ENCODE results near the gene TEAD2. TPM values are rescaled to one million over a fixed set of nuclear protein-coding genes. Genes with fewer than 3 reads are reported as not detected.
"Not testable (repeated sequence)": the region's sequence is repeated elsewhere in the genome, so short reads cannot be mapped to it uniquely, and the experiment has no call there.

Gene TEAD2
- total RNA-seq, 2 donors from 2014 or later = 12.2 to 15.2 TPM

DNA sequence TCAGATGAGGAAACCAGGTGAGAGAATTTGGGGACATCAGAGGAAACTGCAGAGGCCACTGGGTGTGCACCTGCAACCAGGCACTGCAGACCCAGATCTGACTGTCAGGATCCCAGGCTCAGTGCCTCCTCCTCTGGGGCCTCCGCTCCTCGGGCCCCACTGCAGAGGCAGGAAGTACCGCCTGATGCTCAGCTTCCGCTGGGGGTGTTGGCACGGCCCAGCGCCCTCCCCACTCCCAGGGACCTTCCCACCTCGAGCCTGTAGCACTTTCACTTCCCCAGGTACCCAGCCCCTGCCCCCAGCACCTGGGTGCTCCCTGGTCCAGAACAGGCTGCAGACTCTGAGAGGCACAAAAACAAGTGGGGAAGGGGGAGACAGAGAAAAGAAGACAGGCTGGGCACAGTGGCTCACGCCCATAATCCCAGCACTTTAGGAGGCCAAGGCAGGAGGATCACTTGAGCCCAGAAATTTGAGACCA is 28.4 kb downstream of the TEAD2 start:
- peak overlapping the region in 1 of 4 donors; percentile 13 for H3K27ac ChIP-seq
- no peak overlapping the region for H3K4me3 ChIP-seq
- no peaks in the 10 kb centered on the region for H3K9me3 ChIP-seq
- H3K4me1 ChIP-seq = peaks cover 8% of the 10 kb centered on the region
- ATAC-seq (no peak), DNase-seq (peak in 1 of 4 donors; percentile 11)
- H3K36me3 ChIP-seq (replicated peaks in 1 of 2; ENCODE audit: insufficient read depth in 1 of 2, low read depth in 2 of 2) = no peaks in the 10 kb centered on the region
- intact Hi-C loops (cut with DNase I) = no loop called here
- 57 to 63% methylated on average over 2 to 8 of the region's 8 CpGs for WGBS, 2 donors
- TF ChIP-seq POLR2A (IDR thresholded peaks at IDR 0.05) = no peak
- TF ChIP-seq, protein P1, sequence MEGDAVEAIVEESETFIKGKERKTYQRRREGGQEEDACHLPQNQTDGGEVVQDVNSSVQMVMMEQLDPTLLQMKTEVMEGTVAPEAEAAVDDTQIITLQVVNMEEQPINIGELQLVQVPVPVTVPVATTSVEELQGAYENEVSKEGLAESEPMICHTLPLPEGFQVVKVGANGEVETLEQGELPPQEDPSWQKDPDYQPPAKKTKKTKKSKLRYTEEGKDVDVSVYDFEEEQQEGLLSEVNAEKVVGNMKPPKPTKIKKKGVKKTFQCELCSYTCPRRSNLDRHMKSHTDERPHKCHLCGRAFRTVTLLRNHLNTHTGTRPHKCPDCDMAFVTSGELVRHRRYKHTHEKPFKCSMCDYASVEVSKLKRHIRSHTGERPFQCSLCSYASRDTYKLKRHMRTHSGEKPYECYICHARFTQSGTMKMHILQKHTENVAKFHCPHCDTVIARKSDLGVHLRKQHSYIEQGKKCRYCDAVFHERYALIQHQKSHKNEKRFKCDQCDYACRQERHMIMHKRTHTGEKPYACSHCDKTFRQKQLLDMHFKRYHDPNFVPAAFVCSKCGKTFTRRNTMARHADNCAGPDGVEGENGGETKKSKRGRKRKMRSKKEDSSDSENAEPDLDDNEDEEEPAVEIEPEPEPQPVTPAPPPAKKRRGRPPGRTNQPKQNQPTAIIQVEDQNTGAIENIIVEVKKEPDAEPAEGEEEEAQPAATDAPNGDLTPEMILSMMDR (IDR thresholded peaks at IDR 0.05) = no peak
- no peaks in the 10 kb centered on the region for H3K27me3 ChIP-seq

DNA sequence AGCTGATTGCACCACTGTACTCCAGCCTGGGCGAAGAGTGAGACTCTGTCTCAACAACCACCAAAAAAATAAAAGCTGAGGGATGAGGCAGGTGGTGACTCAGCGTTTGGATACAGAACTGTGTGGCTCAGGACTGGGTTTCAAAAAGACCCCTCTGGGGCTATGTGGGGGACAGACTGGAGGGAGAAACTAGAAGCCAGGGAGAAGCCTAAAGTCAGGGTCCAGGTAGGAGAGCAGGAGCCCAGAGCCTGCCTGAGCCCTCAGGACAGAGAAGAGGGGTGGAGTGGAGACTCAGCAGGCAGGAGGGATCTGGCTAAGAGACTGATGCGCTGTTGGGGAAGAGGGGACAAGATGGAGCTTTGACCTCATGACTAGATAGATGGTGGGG is 28.8 kb downstream of the TEAD2 start:
- TF ChIP-seq, protein P1 (IDR thresholded peaks at IDR 0.05) = no peak
- no peak for TF ChIP-seq POLR2A (IDR thresholded peaks at IDR 0.05)
- Histone ChIP-seq H3K27ac (no peak overlapping the region), H3K36me3 (replicated peaks in 1 of 2; ENCODE audit: insufficient read depth in 1 of 2, low read depth in 2 of 2) (no peaks in the 10 kb centered on the region), H3K4me3 (no peak overlapping the region), H3K9me3 (no peaks in the 10 kb centered on the region), H3K4me1 (peaks cover 4% of the 10 kb centered on the region), H3K27me3 (no peaks in the 10 kb centered on the region)
- intact Hi-C loops (cut with DNase I) = no loop called here
- peak in 1 of 4 donors; percentile 3 for DNase-seq
- WGBS, 2 donors = 74 to 93% methylated on average over 3 of the region's 3 CpGs
- ATAC-seq = no peak

DNA sequence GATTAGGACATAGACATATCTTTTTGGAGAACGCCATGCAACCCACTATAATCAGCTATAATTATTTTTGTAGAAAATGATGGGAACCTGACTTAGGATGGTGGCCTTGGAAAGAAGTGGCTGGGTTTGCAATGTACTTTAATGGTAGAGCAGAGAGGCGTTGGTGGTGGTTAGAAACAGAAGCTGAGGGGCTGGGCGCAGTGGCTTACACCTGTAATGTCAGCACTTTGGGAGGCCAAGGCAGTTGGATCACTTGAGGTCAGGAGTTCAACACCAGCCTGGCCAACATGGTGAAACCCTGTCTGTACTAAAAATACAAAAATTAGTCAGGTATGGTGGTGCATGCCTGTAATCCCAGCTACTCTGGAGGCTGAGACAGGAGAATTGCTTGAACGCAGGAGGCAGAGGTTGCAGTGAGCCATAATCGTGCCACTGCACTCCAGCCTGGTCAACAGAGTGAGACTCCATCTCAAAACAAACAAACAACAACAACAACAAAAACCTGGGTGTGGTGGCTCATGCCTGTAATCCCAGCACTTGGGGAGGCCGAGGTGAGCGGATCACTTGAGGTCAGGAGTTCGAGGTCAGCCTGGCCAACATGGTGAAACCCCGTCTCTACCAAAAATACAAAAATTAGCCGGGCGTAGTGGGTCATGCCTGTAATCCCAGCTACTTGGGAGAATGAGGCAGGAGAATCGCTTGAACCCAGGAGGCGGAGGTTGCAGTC is 29.4 kb downstream of the TEAD2 start:
- H3K4me1 ChIP-seq; H3K36me3 ChIP-seq (replicated peaks in 1 of 2; ENCODE audit: insufficient read depth in 1 of 2, low read depth in 2 of 2); H3K4me3 ChIP-seq; H3K27me3 ChIP-seq; H3K27ac ChIP-seq; DNase-seq; intact Hi-C loops (cut with DNase I); ATAC-seq; H3K9me3 ChIP-seq: not testable (repeated sequence)
- WGBS, 2 donors = 89 to 91% methylated on average over 13 of the region's 13 CpGs

DNA sequence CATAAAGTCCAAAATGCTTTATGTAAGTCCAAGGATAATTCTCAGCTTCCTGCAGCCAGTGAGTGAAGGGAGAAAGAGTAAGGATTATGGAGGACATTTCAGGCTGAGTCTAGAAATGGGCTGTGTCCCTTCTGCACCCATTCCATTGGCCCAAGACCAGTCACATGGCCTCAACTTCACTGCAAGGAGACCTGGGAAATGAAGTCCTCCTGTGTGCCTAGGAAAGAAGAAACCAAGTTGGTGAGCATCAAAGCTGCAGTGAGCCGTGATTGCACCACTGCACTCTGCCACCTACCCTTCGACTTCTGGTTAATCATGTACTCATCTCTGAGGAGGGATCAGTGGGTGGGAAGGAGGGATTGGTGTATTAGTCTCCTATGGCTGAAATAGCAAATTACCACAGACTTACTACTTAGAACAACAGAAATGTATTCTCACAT is 30.6 kb downstream of the TEAD2 start:
- no peaks in the 10 kb centered on the region for H3K9me3 ChIP-seq
- no peaks in the 10 kb centered on the region for H3K36me3 ChIP-seq (replicated peaks in 1 of 2; ENCODE audit: insufficient read depth in 1 of 2, low read depth in 2 of 2)
- 61 to 72% methylated on average over 2 of the region's 2 CpGs for WGBS, 2 donors
- no peaks in the 10 kb centered on the region for H3K27me3 ChIP-seq
- no peak overlapping the region for H3K27ac ChIP-seq
- TF ChIP-seq, protein P1 (IDR thresholded peaks at IDR 0.05) = no peak
- no peak for TF ChIP-seq POLR2A (IDR thresholded peaks at IDR 0.05)
- no peak overlapping the region for H3K4me3 ChIP-seq
- peak; percentile 82 for ATAC-seq
- DNase-seq = peak; percentile 26 to 51 (median 40)
- intact Hi-C loops (cut with DNase I) = no loop called here
- no peaks in the 10 kb centered on the region for H3K4me1 ChIP-seq

DNA sequence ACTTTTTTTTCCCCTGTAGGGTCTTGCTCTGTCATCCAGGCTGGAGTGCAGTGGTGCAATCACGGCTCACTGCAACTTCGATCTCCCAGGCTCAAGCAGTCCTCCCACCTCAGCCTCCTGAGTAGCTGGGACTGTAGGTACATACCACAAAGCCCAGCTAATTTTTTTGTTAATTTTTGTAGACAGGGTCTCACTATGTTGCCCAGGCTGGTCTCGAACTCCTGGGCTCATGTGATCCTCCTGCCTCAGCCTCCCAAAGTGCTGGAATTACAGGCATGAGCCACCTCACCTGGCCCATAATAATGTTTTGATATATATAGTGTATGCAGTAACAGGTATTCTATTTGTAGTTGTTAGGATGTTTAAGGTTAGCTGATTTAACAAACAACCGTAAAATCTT is 31.0 kb downstream of the TEAD2 start:
- intact Hi-C loops (cut with DNase I); DNase-seq; H3K27me3 ChIP-seq; H3K27ac ChIP-seq; H3K4me3 ChIP-seq; H3K36me3 ChIP-seq (replicated peaks in 1 of 2; ENCODE audit: insufficient read depth in 1 of 2, low read depth in 2 of 2); ATAC-seq; H3K4me1 ChIP-seq; H3K9me3 ChIP-seq: not testable (repeated sequence)
- WGBS, 2 donors = 91 to 99% methylated on average over 4 of the region's 4 CpGs

DNA sequence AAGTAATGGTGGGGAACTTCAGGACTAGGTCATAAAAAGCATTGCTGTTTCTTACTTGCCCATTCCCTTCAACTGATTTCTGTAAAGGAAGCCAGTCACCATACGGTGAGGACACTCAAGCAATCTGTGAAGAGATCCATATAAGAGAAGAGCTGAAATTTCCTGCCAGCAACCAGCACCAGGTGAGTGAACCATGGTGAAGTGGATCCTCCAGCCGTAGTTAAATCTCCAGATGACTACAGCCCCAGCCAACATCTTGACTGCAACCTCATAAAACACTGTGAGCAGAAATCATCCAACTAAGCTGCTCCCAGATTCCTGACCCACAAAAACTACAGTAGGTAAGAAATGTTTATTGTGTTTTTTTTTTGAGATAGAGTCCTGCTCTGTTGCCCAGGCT is 33.5 kb downstream of the TEAD2 start:
- no peak for DNase-seq
- TF ChIP-seq, protein P1 (IDR thresholded peaks at IDR 0.05) = no peak
- TF ChIP-seq POLR2A (IDR thresholded peaks at IDR 0.05) = no peak
- no peaks in the 10 kb centered on the region for H3K9me3 ChIP-seq
- intact Hi-C loops (cut with DNase I) = no loop called here
- no peak overlapping the region for H3K4me3 ChIP-seq
- no peaks in the 10 kb centered on the region for H3K4me1 ChIP-seq
- no peaks in the 10 kb centered on the region for H3K27me3 ChIP-seq
- no peaks in the 10 kb centered on the region for H3K36me3 ChIP-seq (replicated peaks in 1 of 2; ENCODE audit: insufficient read depth in 1 of 2, low read depth in 2 of 2)
- no peak overlapping the region for H3K27ac ChIP-seq
- WGBS, 2 donors = 87 to 97% methylated on average over 2 of the region's 2 CpGs
- no peak for ATAC-seq

Measured in body of pancreas (tissue), 4 donors.